ENCODE results near the gene CCDC88C.
"Not testable (repeated sequence)": the region's sequence is repeated elsewhere in the genome, so short reads cannot be mapped to it uniquely, and the experiment has no call there.

Gene CCDC88C

DNA sequence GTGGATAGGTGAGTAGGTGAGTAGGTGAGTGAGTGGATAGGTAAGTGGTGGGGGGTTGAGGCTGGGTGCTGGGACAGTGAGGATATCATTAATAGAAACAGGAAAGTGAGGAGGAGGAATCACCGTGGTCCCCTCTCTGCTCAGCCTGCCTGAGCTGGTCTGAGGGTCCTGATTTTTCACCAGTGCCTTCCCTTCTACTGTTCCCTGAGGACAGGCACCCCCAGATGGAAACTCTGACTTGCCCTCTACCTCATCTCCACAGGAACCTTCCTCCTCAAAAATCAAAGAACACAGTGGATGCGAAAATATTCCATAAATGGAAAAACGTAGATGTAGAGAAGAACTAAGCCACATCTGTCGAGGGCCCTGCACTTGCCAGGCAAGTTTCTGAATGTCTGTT is 175.0 kb downstream of the CCDC88C start:
- no peak for DNase-seq

GRCh38 chr14:91241863-91242262 is 175.8 kb downstream of the CCDC88C start:
- no peak for DNase-seq

DNA sequence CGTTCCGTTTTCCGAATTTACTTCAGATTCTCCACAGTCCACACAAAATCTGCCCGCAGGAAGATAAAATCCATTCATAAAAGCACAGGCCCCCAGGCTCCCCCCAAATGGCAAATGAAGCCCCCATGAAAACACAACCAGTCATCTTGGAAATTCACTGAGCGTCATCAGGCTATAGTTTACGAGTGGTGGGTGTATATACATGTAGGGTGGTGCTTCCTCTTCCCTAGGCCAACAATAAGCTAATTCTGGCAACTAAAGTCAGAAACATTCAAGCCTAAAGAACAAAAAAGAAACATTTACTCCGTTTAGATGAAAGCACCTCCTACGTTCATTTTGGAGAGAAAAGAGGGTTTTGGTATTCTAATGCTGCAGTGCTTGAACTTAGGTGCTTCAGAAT is 179.0 kb downstream of the CCDC88C start:
- DNase-seq, result no peak

GRCh38 chr14:91238085-91238484 is 179.5 kb downstream of the CCDC88C start:
- no peak for DNase-seq

DNA sequence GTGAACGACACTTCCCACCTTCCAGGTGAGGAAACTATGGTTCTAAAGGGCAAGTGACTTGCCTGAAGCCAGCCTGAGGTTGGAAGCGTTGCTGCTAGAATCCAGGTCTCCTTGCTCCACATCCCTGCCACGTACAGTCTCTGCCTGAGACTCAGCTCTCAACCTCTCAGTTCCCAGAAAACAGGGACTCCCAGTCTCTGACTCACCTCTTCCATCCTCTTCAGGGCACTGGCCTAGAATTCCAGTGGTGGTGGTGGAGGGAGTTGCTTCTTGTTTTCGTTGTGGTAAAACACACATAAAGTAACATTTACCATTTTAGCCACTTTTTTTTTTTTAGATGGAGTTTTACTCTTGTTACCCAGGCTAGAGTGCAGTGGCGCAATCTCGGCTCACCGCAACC is 180.4 kb downstream of the CCDC88C start:
- no peak for DNase-seq

DNA sequence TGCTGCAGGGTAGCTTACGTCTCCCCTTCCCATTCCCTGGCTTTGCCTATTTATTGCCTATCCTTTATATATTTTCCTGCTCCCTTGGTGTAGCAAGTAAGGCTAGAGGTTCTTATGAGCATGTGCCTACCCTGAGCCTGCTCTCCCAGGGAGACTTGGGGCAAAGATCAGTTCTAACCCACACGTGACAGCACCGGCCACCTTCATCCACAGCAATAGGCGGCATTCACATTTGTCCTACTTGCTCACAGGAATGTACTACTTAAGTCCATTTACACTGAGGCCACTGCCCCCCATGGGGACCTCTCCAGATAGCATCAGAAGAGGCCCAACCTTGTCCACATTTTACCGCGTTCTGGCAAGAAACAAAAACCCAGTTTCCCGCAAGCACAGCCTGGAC is 181.8 kb downstream of the CCDC88C start:
- no peak for DNase-seq

- no peak for DNase-seq
Measured at GRCh38 chr14:91234791-91235114, 182.9 kb downstream of the CCDC88C start.

DNA sequence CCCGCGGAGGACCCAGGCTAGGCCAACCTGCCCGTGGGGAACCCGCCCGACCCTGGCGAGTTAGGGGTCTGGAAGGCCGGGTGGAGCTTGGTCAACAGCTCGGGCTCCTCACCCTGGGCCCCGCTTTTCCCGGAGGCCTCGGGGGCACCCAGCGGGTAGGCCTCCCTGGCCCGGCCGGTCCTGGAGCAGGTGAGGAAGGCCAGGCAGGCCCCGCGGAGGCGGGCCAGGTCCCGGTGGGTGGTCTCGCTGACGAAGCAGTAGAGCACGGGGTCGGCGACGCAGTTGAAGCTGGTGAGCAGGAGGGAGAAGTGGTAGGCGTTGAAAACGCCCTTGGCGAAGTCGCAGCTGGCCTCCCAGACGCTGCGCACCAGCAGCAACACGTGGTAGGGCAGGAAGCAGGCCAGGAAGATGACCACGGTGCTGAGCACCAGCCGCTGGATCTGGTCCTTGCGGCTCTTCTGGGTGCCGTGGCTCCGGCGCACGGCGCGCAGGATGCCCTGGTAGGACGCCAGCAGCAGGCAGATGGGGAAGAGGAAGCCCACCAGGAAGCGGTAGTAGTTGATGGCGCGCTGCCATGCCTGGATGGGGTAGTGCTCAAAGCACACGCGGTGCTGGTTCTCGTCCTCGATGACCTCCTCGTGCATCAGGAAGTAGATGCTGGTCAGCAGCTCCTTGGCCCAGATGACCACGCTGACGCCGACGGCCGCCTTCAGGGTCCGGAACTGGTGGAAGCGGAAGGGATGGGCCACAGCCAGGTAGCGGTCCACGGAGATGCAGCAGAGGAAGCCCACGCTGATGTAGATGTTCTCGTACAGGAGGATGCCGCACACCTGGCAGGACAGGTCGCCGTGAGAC is 183.5 kb downstream of the CCDC88C start:
- DNase-seq, result no peak

DNA sequence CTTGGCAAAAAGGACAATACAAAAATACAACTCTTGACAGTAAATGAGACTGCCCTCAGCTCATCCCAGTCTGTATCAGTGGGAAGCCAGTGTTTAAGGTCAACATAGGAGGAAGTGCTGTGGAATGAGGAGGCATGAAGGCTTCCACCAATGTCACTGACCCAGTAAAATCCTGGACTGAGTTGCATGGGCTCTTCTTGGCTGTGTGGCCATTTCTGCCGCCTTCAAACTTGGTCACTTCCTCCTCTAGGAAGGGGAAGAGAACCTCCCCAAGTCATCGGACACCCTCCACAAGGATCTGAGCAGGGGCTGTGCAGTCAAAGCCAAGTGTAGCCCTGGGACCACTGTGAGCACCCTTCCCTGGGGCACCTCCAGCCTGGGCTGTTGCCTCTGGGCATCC is 185.0 kb downstream of the CCDC88C start:
- DNase-seq, result no peak

- DNase-seq, result no peak
Measured at GRCh38 chr14:91232052-91232451, 185.6 kb downstream of the CCDC88C start.

- no peak for DNase-seq
Measured at GRCh38 chr14:91231446-91231845, 186.2 kb downstream of the CCDC88C start.

DNA sequence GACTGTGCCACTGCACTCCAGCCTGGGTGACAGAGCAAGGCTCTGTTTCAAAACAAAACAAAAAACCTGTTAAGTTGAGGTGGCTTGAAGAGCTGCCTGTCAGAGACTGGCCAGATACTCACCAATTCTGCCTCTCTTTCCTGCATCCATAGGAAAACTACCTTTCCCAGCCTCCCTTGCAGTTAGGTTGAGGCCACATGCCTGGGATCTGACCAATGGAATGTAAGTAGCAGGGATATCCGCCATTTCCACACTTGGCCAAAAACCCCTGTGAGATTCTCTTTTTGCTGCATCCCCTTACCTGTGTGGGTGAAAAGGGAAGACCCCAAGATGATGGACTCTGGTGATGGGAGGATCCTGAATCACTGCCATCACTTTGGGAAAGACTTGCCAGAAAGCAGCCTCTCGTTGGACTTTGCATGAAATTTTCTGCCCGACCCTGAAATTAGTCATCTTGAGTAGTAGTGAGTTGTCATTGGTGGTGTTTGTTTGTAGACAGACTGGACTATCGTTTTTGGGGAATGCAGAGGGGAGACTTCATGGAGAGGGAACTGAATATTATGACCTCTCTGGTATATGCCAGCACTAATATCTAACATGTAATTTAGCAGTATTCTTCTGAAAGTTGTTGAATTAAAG is 187.1 kb downstream of the CCDC88C start:
- DNase-seq, result no peak

- peak; percentile 77 for DNase-seq
Measured at GRCh38 chr14:91229743-91230200, 187.8 kb downstream of the CCDC88C start.

GRCh38 chr14:91229005-91229382 is 188.6 kb downstream of the CCDC88C start:
- DNase-seq, result no peak

- peak; percentile 88 for DNase-seq
Measured at GRCh38 chr14:91228112-91229004, 189.3 kb downstream of the CCDC88C start.

DNA sequence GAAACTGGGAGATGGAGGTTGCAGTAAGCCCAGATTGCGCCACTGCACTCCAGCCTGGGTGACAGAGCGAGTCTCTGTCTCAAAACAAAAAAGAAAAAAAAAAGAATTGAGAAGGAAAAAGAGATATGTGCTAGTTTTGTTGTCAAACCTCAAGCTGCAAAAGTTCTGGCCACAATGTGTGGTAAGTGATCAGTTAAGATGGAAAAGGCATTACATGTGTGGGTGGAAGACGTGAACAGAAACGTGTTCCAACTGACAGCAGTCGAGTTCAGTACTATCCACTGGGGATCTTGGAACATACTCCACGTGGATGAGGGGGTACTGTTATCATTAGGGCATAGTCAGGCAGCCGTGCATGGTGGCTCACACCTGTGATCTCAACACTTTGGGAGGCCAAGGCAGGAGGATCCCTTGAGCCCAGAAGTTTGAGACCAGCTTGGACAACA is 190.4 kb downstream of the CCDC88C start:
- DNase-seq, result peak; percentile 51

- DNase-seq, result not testable (repeated sequence)
Measured at GRCh38 chr14:91226360-91226759, 191.3 kb downstream of the CCDC88C start.

DNA sequence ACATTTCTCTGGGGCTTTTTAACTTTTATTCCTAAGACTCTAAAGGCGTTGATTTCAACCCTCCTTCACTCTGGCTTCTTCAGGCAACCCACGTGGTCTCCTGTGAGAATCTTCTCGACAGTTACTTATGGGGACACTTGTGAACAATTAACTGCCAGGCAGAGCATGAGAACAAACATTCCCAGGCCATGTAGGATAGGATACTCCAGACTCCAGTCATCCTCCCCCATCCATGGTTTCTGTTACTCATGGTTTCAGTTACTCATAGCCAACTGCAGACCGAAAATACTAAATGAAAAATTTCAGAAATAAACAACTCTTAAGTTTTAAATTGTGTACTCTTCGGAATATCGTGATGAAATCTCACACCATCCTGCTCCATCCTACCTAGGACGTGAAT is 192.6 kb downstream of the CCDC88C start:
- DNase-seq, result no peak

- peak; percentile 50 for DNase-seq
Measured at GRCh38 chr14:91223028-91223783, 194.4 kb downstream of the CCDC88C start.

Measured in stimulated activated CD8-positive, alpha-beta memory T cell treated with anti-CD3 and anti-CD28 coated beads, Interleukin-4, amount 100 ng/mL, for 48 hours (primary cell).